ENCODE measurements around the gene PTH1R.

PTH1R gene

GRCh38 chr3:46947546-46947901 lies 70.0 kb downstream of the PTH1R start:
- Histone ChIP-seq H2AFZ (ENCODE audit: low read depth, low read length) (no peak overlapping the region), H3K4me3 (ENCODE audit: low read length) (no peak overlapping the region), H3K9ac (ENCODE audit: low read length) (no peak overlapping the region), H4K20me1 (ENCODE audit: insufficient read depth, low read length) (peaks cover 64% of the 10 kb centered on the region), H3K79me2 (ENCODE audit: low read length) (peaks cover 98% of the 10 kb centered on the region), H3K36me3 (replicated peaks; ENCODE audit: low read depth, low read length) (peaks cover 45% of the 10 kb centered on the region), H3K27ac (ENCODE audit: low read length) (peak overlapping the region; percentile 21), H3K4me2 (ENCODE audit: low read length) (no peak overlapping the region), H3K4me1 (ENCODE audit: low read length) (peaks cover 73% of the 10 kb centered on the region), H3K27me3 (ENCODE audit: low read depth, low read length) (no peaks in the 10 kb centered on the region), H3K9me3 (ENCODE audit: insufficient read depth, low read length) (no peaks in the 10 kb centered on the region)
- TF ChIP-seq EZH2phosphoT487 (IDR thresholded peaks at IDR 0.05; ENCODE audit: low read depth): no peak
- no peak for TF ChIP-seq CTCF (IDR thresholded peaks at IDR 0.05; ENCODE audit: low read depth, low read length)

GRCh38 chr3:46947981-46948791 lies 70.7 kb downstream of the PTH1R start:
- H3K4me2 ChIP-seq (ENCODE audit: low read length): no peak overlapping the region
- no peaks in the 10 kb centered on the region for H3K27me3 ChIP-seq (ENCODE audit: low read depth, low read length)
- no peak overlapping the region for H3K27ac ChIP-seq (ENCODE audit: low read length)
- no peak overlapping the region for H3K9ac ChIP-seq (ENCODE audit: low read length)
- peaks cover 40% of the 10 kb centered on the region for H3K36me3 ChIP-seq (replicated peaks; ENCODE audit: low read depth, low read length)
- H3K4me3 ChIP-seq (ENCODE audit: low read length): no peak overlapping the region
- H3K79me2 ChIP-seq (ENCODE audit: low read length): peaks cover 98% of the 10 kb centered on the region
- H4K20me1 ChIP-seq (ENCODE audit: insufficient read depth, low read length): peaks cover 64% of the 10 kb centered on the region
- H3K9me3 ChIP-seq (ENCODE audit: insufficient read depth, low read length): no peaks in the 10 kb centered on the region
- no peak overlapping the region for H2AFZ ChIP-seq (ENCODE audit: low read depth, low read length)
- TF ChIP-seq EZH2phosphoT487 (IDR thresholded peaks at IDR 0.05; ENCODE audit: low read depth): no peak
- no peak for TF ChIP-seq CTCF (IDR thresholded peaks at IDR 0.05; ENCODE audit: low read depth, low read length)
- peaks cover 73% of the 10 kb centered on the region for H3K4me1 ChIP-seq (ENCODE audit: low read length)

GRCh38 chr3:46948830-46949671 lies 71.5 kb downstream of the PTH1R start:
- H3K36me3 ChIP-seq (replicated peaks; ENCODE audit: low read depth, low read length): peaks cover 40% of the 10 kb centered on the region
- H3K27ac ChIP-seq (ENCODE audit: low read length): no peak overlapping the region
- H3K4me2 ChIP-seq (ENCODE audit: low read length): no peak overlapping the region
- no peaks in the 10 kb centered on the region for H3K27me3 ChIP-seq (ENCODE audit: low read depth, low read length)
- H3K9me3 ChIP-seq (ENCODE audit: insufficient read depth, low read length): no peaks in the 10 kb centered on the region
- no peak overlapping the region for H3K9ac ChIP-seq (ENCODE audit: low read length)
- H3K79me2 ChIP-seq (ENCODE audit: low read length): peaks cover 98% of the 10 kb centered on the region
- no peak overlapping the region for H3K4me3 ChIP-seq (ENCODE audit: low read length)
- H3K4me1 ChIP-seq (ENCODE audit: low read length): peaks cover 73% of the 10 kb centered on the region
- H4K20me1 ChIP-seq (ENCODE audit: insufficient read depth, low read length): peaks cover 71% of the 10 kb centered on the region
- H2AFZ ChIP-seq (ENCODE audit: low read depth, low read length): no peak overlapping the region
- no peak for TF ChIP-seq EZH2phosphoT487 (IDR thresholded peaks at IDR 0.05; ENCODE audit: low read depth)
- TF ChIP-seq CTCF (IDR thresholded peaks at IDR 0.05; ENCODE audit: low read depth, low read length): no peak

- no peaks in the 10 kb centered on the region for H3K9me3 ChIP-seq (ENCODE audit: insufficient read depth, low read length)
- no peak overlapping the region for H3K4me2 ChIP-seq (ENCODE audit: low read length)
- H3K9ac ChIP-seq (ENCODE audit: low read length): no peak overlapping the region
- peaks cover 41% of the 10 kb centered on the region for H3K36me3 ChIP-seq (replicated peaks; ENCODE audit: low read depth, low read length)
- peaks cover 73% of the 10 kb centered on the region for H3K4me1 ChIP-seq (ENCODE audit: low read length)
- no peak overlapping the region for H2AFZ ChIP-seq (ENCODE audit: low read depth, low read length)
- TF ChIP-seq CTCF (IDR thresholded peaks at IDR 0.05; ENCODE audit: low read depth, low read length) (no peak), EZH2phosphoT487 (IDR thresholded peaks at IDR 0.05; ENCODE audit: low read depth) (no peak)
- H3K27ac ChIP-seq (ENCODE audit: low read length): no peak overlapping the region
- H3K79me2 ChIP-seq (ENCODE audit: low read length): peaks cover 98% of the 10 kb centered on the region
- no peak overlapping the region for H3K4me3 ChIP-seq (ENCODE audit: low read length)
- H3K27me3 ChIP-seq (ENCODE audit: low read depth, low read length): no peaks in the 10 kb centered on the region
- H4K20me1 ChIP-seq (ENCODE audit: insufficient read depth, low read length): peaks cover 78% of the 10 kb centered on the region
These were observed 72.7 kb downstream of the PTH1R start for GRCh38 chr3:46950177-46950576.

All from OCI-LY3 (cell line).